ENCODE results near the gene TMEM119.

TMEM119 gene

GRCh38 chr12:108642899-108643654 is 45.2 kb upstream of the TMEM119 start:
- DNase-seq (ENCODE audit: insufficient read length, low spot score) = no peak
- TF ChIP-seq CTCF (IDR thresholded peaks at IDR 0.05; ENCODE audit: insufficient read depth, missing control alignments) = no peak
- no peak for FAIRE-seq

- FAIRE-seq (no peak), DNase-seq (ENCODE audit: insufficient read length, low spot score) (no peak)
- no peak for TF ChIP-seq CTCF (IDR thresholded peaks at IDR 0.05; ENCODE audit: insufficient read depth, missing control alignments)
Observed at GRCh38 chr12:108642269-108642870, 44.5 kb upstream of the TMEM119 start.

- no peak for TF ChIP-seq CTCF (IDR thresholded peaks at IDR 0.05; ENCODE audit: insufficient read depth, missing control alignments)
- no peak for FAIRE-seq
- no peak for DNase-seq (ENCODE audit: insufficient read length, low spot score)
Observed at GRCh38 chr12:108641446-108642268, 43.8 kb upstream of the TMEM119 start.

- FAIRE-seq = no peak
- no peak for TF ChIP-seq CTCF (IDR thresholded peaks at IDR 0.05; ENCODE audit: insufficient read depth, missing control alignments)
- DNase-seq (ENCODE audit: insufficient read length, low spot score) = no peak
Observed at GRCh38 chr12:108640802-108641445, 43.0 kb upstream of the TMEM119 start.

- TF ChIP-seq CTCF (IDR thresholded peaks at IDR 0.05; ENCODE audit: insufficient read depth, missing control alignments) = no peak
- no peak for DNase-seq (ENCODE audit: insufficient read length, low spot score)
- no peak for FAIRE-seq
Observed at GRCh38 chr12:108638997-108639822, 41.3 kb upstream of the TMEM119 start.

- TF ChIP-seq CTCF (IDR thresholded peaks at IDR 0.05; ENCODE audit: insufficient read depth, missing control alignments) = no peak
- DNase-seq (ENCODE audit: insufficient read length, low spot score) = no peak
- FAIRE-seq = no peak
Observed at GRCh38 chr12:108638141-108638827, 40.4 kb upstream of the TMEM119 start.
